HG02938 (cell line): Measurements from ENCODE around the gene CALML3.

Experiments used
- ATAC-seq: cut with Tn5 transposase; IDR thresholded peaks from one replicate; pipeline ENCODE4 v1.9.1; 2021; ENCODE audit warnings: mild to moderate bottlenecking, moderate library complexity; ENCODE audit not compliant: unreplicated experiment

Gene CALML3

DNA sequence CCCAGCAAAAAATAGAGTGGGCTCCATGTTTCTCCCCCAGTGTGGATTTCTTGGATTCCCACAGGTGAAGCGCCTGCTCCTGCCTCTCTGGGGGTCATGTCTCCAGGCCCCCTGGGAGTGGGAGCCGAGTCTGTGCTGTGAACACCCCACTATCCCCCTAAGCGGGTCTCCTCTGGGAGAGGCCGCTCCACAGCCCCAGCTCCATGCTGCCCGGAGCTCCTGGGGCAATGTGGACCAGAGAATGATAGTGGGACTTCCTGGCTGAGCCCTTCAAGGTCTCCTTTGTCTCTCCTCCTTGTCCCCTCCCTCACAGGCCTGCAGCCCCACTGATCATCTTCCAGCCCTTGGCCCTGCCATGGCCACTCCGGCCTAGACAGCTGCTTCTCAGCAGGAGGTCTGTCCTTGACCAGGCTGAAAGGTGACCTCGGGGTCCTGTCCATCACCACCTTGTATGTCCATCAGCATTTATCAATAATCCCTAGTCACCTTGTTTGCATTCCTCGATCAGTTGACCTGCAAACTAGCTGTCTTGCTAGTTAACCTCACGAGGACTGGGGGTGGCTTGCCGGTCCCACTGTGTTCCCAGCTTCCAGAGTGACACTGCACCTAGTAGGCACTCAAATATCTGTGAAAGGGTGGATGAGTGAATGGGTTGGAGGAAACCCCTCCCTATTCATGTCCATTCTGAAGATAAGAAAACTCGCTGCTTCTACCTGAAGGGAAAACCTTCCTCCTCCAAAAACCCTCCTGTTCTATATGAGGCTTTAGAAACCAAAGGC is 776 bp upstream of the CALML3 start:
- no peak for ATAC-seq

DNA sequence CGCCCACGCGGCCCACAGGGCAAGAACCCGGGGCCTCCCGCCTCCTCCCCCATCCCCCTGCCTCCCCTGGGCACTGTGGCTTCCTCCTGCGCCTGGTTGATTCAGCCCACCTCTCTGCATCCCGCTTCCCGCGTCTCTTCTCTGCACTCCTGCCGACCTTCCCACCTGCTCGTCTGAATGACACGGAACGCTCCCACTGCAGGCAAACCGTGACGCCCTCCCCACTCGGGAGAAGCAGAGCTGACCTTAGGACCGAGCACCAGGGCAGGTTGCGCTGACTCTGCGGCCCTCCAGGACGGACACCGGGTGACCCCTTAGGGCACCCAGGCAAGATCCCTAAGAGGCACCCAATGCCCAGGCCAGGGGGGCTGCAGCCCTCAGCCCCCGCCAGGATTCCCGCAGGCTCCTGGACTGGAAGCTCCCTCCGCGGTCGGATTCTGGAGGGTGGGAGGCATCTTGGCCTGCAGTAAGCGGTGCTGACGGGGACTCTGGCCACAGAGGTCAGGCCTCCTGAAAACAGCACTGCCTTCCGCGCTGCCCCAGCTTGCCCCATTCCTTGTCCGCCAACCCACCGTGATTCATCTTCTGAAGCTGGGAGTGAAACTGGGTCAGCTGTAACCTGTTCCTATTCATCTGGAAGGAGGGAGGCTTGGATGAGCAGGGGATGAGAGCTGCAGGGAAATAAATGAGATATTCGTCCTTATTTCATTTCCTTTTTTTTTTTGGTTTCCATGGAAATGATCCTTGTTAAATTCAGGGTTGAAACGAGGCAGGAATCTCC is 990 bp downstream of the CALML3 start:
- no peak for ATAC-seq

DNA sequence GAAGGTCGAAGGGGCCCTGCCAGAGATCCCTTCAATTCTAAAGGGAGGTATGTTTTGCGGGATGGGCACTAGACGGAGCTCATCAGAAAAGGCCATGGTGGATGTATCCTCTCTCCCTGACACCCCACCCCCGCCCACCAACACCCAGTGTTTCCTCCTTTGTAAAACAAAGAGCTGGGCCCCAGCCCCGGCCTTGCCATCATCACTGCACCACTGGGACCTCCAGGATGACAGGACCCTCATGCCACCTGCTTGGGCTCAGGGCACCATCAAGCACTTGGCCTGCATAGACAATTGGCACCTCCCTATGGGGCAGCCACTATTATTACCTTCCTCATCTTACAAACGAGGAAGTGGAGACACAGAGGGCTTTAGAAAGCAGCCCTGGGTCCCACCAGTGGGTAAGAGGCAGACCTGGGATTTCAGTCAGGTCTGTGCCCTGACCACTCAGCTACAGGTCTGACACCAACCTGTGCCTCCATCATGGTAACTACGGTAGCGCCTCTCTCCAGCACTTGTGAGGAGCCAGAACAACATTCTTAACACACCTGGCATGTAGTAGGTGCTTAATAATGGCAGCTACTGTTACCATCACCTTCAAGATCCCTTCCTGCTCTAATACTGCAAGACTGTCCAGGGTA is 2.0 kb downstream of the CALML3 start:
- no peak for ATAC-seq

DNA sequence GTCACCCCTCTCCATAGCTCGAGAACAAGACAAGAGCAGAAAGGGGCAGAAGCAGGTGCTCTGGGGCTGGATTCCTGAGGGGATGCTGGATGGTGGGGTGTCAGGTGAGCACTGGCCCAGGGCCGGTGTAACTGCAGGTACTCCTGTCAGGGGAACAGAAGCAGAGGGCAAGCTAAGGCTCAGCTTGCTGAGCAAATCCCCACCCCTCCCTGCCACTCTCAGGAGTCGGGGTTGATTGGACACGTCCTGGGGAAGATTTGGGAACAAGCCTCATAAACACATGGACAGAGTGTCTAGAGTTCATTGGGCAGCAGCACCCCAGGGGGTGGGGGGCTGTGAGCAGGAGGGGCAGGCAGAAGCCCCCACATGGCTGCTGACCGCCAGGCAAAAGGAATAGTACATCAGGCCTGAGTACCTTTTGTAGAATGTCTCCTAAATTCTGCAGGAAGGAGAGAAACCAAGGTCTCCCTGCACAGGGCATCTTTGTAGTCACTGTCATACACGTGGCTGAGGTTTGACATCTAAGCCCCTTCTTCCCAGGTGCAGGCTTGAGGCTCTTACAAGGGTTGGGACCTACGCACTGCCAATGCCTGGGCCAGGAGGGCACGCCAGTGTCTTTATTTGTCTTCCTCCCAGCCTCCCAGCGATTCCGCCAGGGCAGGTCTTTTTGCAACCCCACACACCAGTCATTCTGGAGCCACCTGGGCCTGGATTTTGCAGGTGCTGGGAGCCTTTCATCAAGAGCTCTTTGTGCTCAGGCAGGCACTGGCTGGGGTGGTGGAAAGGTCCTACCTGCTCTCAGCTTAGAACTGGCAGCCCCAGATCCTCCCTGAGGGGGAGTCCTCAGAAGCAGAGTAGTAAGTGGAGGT is 2.8 kb downstream of the CALML3 start:
- ATAC-seq = no peak

DNA sequence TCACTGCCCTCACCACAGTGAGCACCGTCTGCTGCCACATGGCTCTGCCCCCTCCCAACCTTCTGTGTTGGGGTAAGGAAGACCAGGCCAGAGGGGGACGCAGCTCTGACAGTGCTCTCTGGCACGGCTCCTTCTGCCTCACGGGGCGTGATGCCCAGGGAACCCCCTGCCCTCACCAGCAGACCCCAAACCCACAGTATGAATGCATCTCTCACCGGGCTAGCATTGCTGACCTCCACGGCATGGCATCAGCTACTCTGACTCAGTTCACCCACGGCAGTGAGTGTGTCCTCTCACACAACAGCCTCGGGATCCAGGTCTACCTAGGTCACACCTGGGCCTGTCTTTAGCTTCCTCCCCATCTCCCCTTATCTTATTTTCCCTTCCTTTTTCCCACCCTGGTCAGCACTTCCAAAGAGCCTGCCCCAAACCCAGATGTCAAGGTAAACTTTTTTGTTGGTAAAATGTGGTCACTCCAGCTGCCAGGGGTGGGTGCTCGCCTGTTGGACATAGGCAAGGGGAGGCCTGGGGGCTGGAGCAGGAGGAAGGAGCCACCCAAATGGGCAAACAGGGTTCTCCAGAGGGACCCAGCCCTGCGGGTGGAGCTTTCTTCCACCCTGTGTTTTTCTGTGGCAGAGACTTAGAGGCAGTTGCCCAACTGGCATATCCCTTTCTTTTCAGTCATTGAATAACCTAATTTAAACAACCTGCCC is 4.4 kb downstream of the CALML3 start:
- no peak for ATAC-seq

DNA sequence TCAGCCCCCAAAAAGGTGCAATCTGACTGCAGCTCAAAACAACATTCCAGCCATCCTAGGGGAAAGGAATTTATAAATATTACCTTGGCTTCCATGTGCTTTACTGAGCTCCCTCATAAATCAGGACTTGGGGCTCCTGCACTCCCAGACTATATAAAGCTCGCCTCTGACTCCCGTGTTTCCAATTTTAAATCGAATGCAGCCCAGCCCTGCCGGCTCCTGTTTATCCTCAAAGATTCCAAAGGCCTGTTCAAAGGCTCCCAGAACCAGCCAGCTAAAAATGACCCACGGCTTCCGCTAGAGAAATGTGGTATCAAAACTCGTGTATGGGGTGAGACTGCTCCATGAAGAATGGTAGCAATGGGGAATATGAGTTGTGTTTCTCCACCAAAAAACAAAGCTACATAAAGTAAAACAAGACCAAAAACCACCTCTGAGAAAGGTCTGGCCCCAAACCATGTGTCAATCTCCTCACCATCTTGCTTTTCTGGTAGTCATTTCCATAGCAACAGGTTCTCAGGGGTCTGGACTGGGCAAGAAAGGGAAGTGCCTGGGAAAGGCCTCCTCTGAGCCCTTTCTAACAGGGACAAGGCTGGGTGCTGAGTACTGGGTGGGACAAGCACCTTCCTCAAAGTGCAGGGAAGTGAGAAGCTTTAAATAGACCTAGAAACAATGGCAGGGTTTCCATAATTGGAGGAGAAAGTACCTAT is 5.1 kb downstream of the CALML3 start:
- no peak for ATAC-seq

DNA sequence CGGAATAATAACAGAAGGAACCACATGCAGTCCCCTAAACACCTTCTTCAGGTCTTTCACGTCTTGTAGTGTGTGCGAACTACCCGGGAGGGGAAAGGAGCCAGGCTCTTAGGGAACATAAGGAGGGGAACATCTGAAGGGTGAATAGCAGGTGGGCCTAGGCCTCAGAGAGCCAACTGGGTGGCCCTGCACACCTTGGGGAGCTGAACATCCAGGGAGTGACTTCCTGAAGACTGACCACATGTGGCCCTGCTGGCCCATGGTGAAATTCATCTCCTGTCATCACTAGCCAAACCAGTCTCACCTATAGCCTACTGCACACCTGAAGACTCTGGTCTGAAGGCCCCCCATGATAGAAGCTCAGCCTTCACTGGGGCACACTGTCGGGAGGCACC is 5.6 kb downstream of the CALML3 start:
- no peak for ATAC-seq

DNA sequence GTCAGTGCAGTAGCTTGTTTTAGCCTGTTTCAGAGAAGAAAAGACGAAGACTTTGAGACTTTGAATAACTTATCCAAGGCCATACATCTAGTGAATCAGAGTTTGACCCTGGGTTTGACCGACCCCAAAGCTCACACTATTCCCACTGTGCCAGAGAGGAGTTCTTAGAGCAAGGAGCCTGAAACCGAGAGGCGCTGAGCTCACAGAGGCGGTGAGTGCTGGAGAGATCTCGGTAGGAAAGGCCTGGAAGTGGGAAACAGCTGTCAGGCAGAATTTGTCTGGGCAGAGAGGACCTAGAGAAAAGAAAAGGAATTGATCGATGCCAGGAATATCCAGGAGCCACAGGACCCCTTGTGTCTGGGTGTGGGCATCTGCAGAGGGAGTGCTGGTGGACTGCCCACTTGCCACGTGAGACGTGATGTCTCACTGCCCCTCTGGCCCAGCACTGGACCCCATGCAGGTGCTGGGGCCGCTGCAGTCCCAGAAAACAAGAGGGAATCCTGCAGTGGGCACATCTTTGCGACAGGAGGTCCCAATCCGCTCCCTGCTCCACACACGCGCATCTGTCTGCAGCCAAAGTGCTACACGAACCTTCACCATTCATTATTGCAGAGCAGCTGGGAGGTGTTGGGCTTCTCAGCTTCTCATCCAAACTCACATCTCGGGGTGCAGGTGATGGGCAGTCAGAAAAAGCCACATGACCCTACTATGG is 6.2 kb downstream of the CALML3 start:
- ATAC-seq = no peak

DNA sequence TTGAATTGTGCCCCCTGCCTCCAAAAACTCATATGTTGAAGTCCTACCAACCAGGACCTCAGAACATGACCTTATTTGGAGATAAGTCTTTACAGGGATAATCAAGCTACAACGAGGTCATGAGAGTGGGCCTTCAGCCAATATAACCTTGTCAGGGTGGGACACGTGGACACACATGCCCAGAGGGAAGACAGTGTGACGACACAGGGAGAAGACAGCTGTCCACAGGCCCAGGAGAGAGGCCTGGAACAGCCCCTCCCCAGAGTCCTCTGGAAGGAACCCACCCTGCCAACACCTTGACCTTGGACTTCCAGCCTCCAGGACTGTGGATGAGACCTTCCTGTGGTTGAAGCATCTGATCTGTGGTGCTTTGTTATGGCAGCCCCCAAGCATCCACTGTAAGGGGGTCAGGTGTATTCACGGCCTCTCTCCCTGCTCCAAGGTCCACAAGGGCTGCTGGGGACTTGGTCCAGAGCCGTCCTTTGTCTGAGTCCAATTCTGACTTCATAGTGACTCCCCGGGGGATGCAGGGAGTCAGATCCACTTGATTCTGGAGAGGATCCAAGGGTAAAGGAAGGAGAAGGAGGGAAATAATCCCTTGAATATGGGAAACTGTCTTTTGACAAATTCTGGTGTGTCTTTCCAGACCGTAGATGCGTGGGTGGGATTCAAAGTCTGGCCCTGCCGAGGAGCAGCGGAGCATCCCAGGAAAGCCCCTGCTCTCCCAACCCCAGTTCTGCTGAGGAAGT is 7.0 kb downstream of the CALML3 start:
- ATAC-seq = no peak

DNA sequence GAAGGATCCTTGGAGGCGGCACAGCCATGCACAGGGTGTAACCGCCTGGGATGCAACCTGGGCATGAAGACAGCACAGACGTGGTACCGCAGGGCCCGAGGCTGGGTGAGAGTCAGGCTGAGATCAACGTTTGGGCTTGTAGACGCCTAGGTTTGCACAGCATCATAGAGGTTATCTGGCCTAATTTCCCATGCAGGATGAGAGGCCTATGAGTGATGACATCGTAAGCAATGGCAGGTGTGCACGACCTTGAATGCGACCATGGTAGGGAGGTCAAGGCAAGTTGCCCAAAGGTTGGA is 7.5 kb downstream of the CALML3 start:
- ATAC-seq = no peak

DNA sequence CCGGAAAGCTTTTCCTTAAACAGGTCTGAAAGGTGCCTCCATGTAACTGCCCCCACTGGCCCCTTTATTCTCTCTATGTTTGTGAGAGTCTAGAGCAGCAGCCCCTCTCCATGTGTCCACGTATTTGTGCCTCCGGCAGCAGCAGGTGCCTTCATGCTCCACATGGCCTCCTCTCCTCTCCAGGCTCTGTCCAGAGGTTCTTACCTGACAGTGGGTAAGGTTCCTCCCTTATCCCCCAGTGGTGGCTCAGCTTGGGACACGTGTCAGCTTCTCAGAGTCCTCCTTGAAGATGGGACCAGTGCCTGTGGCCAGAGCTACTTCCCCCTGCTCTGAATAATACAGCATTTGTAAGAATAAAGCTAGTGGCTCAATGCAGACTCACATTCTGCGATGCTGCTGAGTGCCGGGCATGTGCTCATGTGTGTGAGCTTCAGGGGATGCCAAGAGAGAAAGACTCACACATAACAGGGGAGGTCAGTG is 7.9 kb downstream of the CALML3 start:
- no peak for ATAC-seq

DNA sequence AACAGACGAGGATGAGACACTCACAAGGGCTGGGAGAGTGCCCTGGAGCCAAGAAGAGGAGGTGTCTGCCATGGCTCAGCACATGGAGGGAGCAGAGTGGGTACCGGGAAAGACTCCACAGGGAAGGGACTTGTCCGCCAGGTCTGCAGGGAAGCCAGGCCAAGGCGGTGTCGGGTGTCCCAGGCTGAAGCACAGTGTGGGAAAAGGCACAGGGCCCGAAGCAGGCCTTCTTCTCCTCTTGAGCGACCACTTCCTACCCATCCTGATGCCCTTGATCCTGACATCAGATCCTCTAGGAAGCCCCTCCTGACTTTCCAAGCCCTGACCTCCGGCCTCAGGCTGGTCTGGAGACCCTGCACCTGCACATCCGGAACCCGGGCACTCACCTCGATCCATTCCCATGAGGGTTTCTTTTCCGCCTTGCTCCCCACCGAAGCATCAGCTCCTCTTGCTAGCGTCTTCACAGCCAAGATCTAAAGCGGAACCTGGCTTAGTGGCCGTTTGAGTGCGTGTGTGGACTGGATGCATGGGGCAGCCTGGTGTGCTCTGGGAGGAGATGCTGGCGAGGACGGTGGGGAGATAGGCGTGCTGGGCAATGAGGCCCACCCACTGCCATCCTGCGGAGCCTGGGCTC is 8.5 kb downstream of the CALML3 start:
- no peak for ATAC-seq

DNA sequence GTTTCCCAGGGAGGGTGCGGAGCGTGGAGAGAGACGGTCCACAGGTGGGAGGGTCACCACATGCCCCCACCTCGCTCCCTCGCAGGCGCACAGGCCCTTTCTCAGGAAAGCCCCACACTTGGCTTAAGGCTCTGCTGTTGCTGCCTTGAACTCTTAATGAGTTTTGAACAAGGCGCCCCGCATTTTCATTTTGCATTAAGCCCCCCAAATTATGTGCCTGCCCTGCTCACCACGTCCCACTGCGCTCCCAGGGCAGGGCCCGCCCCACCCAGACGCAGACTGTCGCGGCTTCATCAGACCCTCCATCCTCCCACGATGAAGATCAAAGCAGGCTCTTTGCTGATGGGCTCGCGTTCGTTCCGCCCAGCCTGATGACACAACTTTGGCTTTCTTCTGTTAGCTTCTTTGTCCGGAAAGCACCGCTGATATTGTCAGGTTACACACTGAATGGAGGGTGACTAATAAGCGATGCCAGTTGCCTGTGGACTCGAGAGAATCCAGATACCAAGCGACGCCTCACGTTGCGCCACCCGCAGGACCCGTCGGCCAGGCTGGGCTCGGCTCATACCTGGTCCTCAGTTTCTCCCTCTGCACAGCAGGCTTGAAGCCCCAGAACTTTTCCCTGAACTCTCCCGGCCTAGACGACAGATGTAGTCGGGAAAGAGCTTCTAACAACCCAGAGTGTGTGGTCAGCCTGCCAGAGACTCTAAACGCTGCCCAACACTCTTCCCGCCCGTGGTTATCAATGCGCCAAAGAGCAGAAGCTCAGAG is 9.5 kb downstream of the CALML3 start:
- ATAC-seq = no peak

DNA sequence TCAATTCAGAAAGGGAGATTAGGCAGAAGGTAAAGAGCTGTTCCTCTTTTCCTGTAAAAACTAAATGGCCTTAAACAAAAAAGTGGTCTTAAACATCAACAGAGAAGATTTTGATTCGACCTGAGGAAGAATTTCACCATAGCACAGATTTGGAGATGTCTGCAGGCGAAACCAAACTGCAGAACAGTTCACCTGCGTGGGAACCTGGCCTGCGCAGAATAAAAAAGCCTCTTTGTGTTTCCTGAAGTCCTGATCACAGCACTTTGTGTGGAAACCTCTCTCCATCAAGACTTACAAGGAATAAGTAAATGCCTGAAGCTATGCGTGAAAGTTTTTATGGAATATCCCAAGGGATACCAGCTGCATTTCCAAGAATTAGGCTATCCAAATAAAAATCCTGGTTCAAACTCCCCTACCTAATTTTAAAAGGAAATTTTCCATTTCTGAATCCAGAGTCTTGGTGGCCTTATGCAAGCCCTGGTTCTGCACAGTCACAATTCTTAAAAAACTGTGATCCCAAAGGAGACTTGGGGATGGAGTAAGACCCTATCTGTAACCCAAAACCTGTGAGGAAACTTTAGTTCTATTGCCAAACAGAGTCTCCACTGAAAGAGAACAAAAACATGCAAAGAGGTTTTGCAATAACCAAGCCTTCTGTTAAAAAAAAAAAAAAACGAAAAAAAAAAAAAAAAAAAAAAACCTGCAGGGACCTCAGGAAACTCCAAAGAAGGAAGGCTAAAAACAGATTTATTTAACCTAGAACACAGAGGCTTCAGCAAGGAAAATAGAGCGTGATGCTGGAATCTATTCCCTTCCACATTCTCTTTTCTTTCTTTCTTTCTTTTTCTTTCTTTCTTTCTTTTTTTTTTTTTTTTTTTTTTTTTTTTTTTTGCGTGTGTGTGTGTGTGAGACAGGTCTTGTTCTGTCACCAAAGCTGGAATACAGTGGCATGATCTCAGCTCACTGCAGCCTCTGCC is 10.4 kb downstream of the CALML3 start:
- ATAC-seq = no peak

DNA sequence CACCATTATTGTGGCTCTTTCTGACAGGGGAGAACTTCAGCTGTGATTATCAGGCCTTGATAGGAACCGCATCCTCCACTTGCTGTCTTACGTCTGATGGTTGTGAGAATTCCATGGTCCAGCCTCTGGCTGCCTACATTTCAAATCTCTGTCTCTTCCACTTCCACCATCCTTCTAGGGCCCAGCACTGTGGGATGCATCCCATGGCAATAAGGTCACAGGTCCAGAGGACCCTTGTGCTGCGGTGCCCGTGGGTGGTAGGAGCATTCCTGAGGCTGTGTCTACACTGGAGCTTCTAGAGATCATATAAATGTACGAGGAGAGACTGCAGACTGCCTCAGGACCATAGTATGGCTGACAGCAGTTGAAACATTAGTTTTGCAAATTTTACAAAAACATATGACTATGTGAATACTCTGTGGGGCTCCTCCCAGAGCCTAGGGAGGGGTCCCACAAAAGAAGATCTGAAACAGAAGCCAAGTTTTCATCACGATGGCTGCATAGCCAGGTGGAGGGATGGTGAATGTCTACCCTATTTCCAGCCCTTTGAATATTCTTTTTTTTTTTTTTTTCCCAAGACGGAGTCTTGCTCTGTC is 11.8 kb downstream of the CALML3 start:
- ATAC-seq = no peak

DNA sequence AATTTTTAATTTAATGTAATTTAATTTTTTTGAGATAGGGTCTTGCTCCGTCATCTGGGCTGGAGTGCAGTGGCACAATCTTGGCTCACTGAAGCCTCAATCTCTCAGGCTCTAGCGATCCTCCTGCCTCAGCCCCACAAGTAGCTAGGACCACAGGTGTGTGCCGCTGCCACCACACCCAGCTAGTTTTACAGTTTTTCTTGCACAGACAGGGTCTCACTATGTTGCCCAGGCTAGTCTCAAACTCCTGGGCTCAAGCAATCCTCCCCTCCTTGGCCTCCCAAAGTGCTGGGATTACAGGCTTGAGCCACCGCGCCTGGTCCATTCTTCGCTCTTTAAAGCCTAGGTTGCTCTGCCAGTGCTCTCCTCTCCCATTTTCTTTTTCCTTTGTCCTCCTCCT is 12.9 kb downstream of the CALML3 start:
- no peak for ATAC-seq
